ENCODE results near the gene OSBPL6.

Gene OSBPL6

DNA sequence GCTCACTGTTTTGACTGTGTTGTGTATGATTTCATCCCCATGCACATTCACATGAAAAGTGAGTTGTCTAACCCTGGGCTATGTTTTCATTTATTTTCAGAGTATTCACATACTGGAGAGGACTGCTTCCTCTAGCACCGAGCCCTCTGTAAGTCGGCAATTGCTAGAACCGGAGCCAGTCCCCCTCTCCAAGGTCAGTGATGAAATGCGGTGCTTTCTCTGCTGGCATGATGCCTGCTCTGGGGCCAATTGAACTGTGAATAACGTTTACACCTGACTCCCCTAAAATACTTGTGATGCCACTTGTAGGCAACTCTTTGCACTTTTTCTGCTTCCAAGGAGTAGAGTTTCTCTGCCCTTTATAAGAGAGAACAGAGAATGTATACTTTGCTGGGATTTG is 129.8 kb downstream of the OSBPL6 start:
- H3K9me3 ChIP-seq (replicated peaks; ENCODE audit: insufficient read depth, low read length) = no peaks in the 10 kb centered on the region
- H3K4me1 ChIP-seq (ENCODE audit: low read length) = peaks cover 14% of the 10 kb centered on the region
- H3K27me3 ChIP-seq (replicated peaks; ENCODE audit: insufficient read depth, low read length) = no peaks in the 10 kb centered on the region
- no peak overlapping the region for H2AFZ ChIP-seq (ENCODE audit: low read length)
- H3K4me3 ChIP-seq (ENCODE audit: low read length) = no peak overlapping the region
- DNase-seq = no peak
- no peaks in the 10 kb centered on the region for H3K9me2 ChIP-seq (replicated peaks; ENCODE audit: insufficient read depth, low read length)
- H3F3A ChIP-seq (ENCODE audit: insufficient read depth, low read length) = 0 out of 2 replicates have a peak, but pooled peaks cover 2% of the 10 kb centered on the region
- H3K9ac ChIP-seq (ENCODE audit: low read length) = no peak overlapping the region
- H4K20me1 ChIP-seq (ENCODE audit: insufficient read depth, low read length) = no peaks in the 10 kb centered on the region
- H3K36me3 ChIP-seq (replicated peaks; ENCODE audit: insufficient read depth, low read length) = no peaks in the 10 kb centered on the region
- TF ChIP-seq, protein P1, sequence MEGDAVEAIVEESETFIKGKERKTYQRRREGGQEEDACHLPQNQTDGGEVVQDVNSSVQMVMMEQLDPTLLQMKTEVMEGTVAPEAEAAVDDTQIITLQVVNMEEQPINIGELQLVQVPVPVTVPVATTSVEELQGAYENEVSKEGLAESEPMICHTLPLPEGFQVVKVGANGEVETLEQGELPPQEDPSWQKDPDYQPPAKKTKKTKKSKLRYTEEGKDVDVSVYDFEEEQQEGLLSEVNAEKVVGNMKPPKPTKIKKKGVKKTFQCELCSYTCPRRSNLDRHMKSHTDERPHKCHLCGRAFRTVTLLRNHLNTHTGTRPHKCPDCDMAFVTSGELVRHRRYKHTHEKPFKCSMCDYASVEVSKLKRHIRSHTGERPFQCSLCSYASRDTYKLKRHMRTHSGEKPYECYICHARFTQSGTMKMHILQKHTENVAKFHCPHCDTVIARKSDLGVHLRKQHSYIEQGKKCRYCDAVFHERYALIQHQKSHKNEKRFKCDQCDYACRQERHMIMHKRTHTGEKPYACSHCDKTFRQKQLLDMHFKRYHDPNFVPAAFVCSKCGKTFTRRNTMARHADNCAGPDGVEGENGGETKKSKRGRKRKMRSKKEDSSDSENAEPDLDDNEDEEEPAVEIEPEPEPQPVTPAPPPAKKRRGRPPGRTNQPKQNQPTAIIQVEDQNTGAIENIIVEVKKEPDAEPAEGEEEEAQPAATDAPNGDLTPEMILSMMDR (IDR thresholded peaks at IDR 0.05; ENCODE audit: low read length) = no peak
- no peak for TF ChIP-seq EZH2phosphoT487 (IDR thresholded peaks at IDR 0.05; ENCODE audit: low read length)
- H3K4me2 ChIP-seq (ENCODE audit: low read depth, low read length) = no peak overlapping the region
- H3K79me2 ChIP-seq (ENCODE audit: low read length) = no peaks in the 10 kb centered on the region
- H3K27ac ChIP-seq (ENCODE audit: low read length) = no peak overlapping the region

- Histone ChIP-seq H3K4me3 (ENCODE audit: low read length) (no peak overlapping the region), H2AFZ (ENCODE audit: low read length) (no peak overlapping the region), H3K9me2 (replicated peaks; ENCODE audit: insufficient read depth, low read length) (no peaks in the 10 kb centered on the region), H4K20me1 (ENCODE audit: insufficient read depth, low read length) (no peaks in the 10 kb centered on the region), H3K36me3 (replicated peaks; ENCODE audit: insufficient read depth, low read length) (no peaks in the 10 kb centered on the region), H3K9ac (ENCODE audit: low read length) (no peak overlapping the region), H3K4me1 (ENCODE audit: low read length) (peaks cover 20% of the 10 kb centered on the region), H3K27ac (ENCODE audit: low read length) (no peak overlapping the region), H3K27me3 (replicated peaks; ENCODE audit: insufficient read depth, low read length) (no peaks in the 10 kb centered on the region), H3F3A (ENCODE audit: insufficient read depth, low read length) (0 out of 2 replicates have a peak, but pooled peaks cover 2% of the 10 kb centered on the region), H3K9me3 (replicated peaks; ENCODE audit: insufficient read depth, low read length) (no peaks in the 10 kb centered on the region), H3K4me2 (ENCODE audit: low read depth, low read length) (no peak overlapping the region), H3K79me2 (ENCODE audit: low read length) (no peaks in the 10 kb centered on the region)
- TF ChIP-seq, protein P1 (IDR thresholded peaks at IDR 0.05; ENCODE audit: low read length) = no peak
- TF ChIP-seq EZH2 (optimal IDR thresholded peaks at IDR 0.05; ENCODE audit: low read depth, low read length) (no peak), EZH2phosphoT487 (IDR thresholded peaks at IDR 0.05; ENCODE audit: low read length) (no peak)
- DNase-seq = no peak
Observed at GRCh38 chr2:178325268-178325667, 131.0 kb downstream of the OSBPL6 start.

GRCh38 chr2:178327516-178327915 is 133.2 kb downstream of the OSBPL6 start:
- Histone ChIP-seq H3K36me3 (replicated peaks; ENCODE audit: insufficient read depth, low read length) (no peaks in the 10 kb centered on the region), H3K4me3 (ENCODE audit: low read length) (no peak overlapping the region), H3K4me1 (ENCODE audit: low read length) (peaks cover 23% of the 10 kb centered on the region), H4K20me1 (ENCODE audit: insufficient read depth, low read length) (no peaks in the 10 kb centered on the region), H3K79me2 (ENCODE audit: low read length) (no peaks in the 10 kb centered on the region), H3K4me2 (ENCODE audit: low read depth, low read length) (peak overlapping the region; percentile 29; the same call in 1 of the 2 replicates), H3F3A (ENCODE audit: insufficient read depth, low read length) (0 out of 2 replicates have a peak, but pooled peaks cover 2% of the 10 kb centered on the region), H3K9ac (ENCODE audit: low read length) (no peak overlapping the region), H3K9me2 (replicated peaks; ENCODE audit: insufficient read depth, low read length) (no peaks in the 10 kb centered on the region), H3K27ac (ENCODE audit: low read length) (peak overlapping the region; percentile 45; the same call in 1 of the 2 replicates), H3K27me3 (replicated peaks; ENCODE audit: insufficient read depth, low read length) (no peaks in the 10 kb centered on the region), H3K9me3 (replicated peaks; ENCODE audit: insufficient read depth, low read length) (no peaks in the 10 kb centered on the region), H2AFZ (ENCODE audit: low read length) (peak overlapping the region; percentile 58)
- TF ChIP-seq EZH2phosphoT487 (IDR thresholded peaks at IDR 0.05; ENCODE audit: low read length) = no peak
- peak; percentile 35 for DNase-seq

GRCh38 chr2:178328037-178328436 is 133.7 kb downstream of the OSBPL6 start:
- Histone ChIP-seq H3K79me2 (ENCODE audit: low read length) (no peaks in the 10 kb centered on the region), H3K4me1 (ENCODE audit: low read length) (peaks cover 23% of the 10 kb centered on the region), H3K27me3 (replicated peaks; ENCODE audit: insufficient read depth, low read length) (no peaks in the 10 kb centered on the region), H3K4me2 (ENCODE audit: low read depth, low read length) (peak overlapping the region; percentile 29), H3K36me3 (replicated peaks; ENCODE audit: insufficient read depth, low read length) (no peaks in the 10 kb centered on the region), H3K9me3 (replicated peaks; ENCODE audit: insufficient read depth, low read length) (no peaks in the 10 kb centered on the region), H4K20me1 (ENCODE audit: insufficient read depth, low read length) (no peaks in the 10 kb centered on the region), H3K9ac (ENCODE audit: low read length) (no peak overlapping the region), H3F3A (ENCODE audit: insufficient read depth, low read length) (0 out of 2 replicates have a peak, but pooled peaks cover 2% of the 10 kb centered on the region), H3K4me3 (ENCODE audit: low read length) (no peak overlapping the region; the same call in 1 of the 2 replicates), H3K27ac (ENCODE audit: low read length) (peak overlapping the region; percentile 45; the same call in 1 of the 2 replicates), H2AFZ (ENCODE audit: low read length) (peak overlapping the region; percentile 58), H3K9me2 (replicated peaks; ENCODE audit: insufficient read depth, low read length) (no peaks in the 10 kb centered on the region)
- DNase-seq = peak; percentile 21
- no peak for TF ChIP-seq EZH2phosphoT487 (IDR thresholded peaks at IDR 0.05; ENCODE audit: low read length)
- no peak for TF ChIP-seq EZH2 (optimal IDR thresholded peaks at IDR 0.05; ENCODE audit: low read depth, low read length)
- TF ChIP-seq, protein P1 (IDR thresholded peaks at IDR 0.05; ENCODE audit: low read length) = no peak
